Astrocyte of the cerebellum (primary cell): ENCODE results near the gene TESPA1.

ENCODE experiments used
- DNase-seq: peaks from one replicate; pipeline ENCODE4 v3.0.0-alpha.2; 2011; ENCODE audit warnings: low read depth
- H3K4me3 ChIP-seq: 2 replicates; pipeline ENCODE4 v1.5.1; 2011; ENCODE audit warnings: mild to moderate bottlenecking, low read depth, low read length, moderate library complexity
- CTCF ChIP-seq: IDR thresholded peaks from 2 replicates; pipeline ENCODE4 v1.5.1; 2012; ENCODE audit warnings: low read length, low read depth, moderate library complexity, mild to moderate bottlenecking; ENCODE audit errors: missing control alignments
- in situ Hi-C: cut with HindIII; loops from 2 replicates; pipeline ENCODE4 v1.10.0; 2017; ENCODE audit warnings: low sequenced_read_pairs

TESPA1 gene

GRCh38 chr12:54937929-54938328, 46.6 kb downstream of the TESPA1 start:
- in situ Hi-C loops = no loop called here
- no peak for DNase-seq
- no peak for TF ChIP-seq CTCF
- no peak overlapping the region for H3K4me3 ChIP-seq

- no peak for TF ChIP-seq CTCF
- H3K4me3 ChIP-seq = no peak overlapping the region
- in situ Hi-C loops = no loop called here
- DNase-seq = no peak
Measured at GRCh38 chr12:54937376-54937775, 47.2 kb downstream of the TESPA1 start.

DNA sequence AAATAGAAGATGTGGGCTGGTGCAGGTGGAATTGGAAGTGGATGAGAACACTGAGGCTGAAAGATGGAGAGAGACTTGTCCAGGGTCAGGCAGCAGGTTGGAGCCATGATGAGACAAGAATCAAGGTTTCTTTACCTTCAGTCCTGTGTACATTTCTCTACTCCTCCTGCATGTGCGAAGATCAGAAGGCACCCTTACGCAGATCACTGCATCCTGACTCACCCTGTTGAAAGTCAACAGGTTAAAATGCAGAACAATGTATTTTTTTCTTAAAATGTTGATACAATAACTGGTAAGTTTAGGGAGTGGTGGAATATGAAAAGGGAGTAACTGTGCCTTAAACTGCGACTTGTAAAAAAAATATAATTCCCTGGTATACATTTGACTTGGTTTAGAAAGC, 47.8 kb downstream of the TESPA1 start:
- in situ Hi-C loops = no loop called here

GRCh38 chr12:54935235-54935951, 49.2 kb downstream of the TESPA1 start:
- no peak overlapping the region for H3K4me3 ChIP-seq
- peak; percentile 63 for DNase-seq
- peak; percentile 22 for TF ChIP-seq CTCF
- in situ Hi-C loops = no loop called here

More for the DNA sequence above, 47.8 kb downstream of the TESPA1 start:
- DNase-seq = no peak
- no peak for TF ChIP-seq CTCF
- H3K4me3 ChIP-seq = no peak overlapping the region

GRCh38 chr12:54934419-54934818, 50.1 kb downstream of the TESPA1 start:
- TF ChIP-seq CTCF = no peak
- in situ Hi-C loops = no loop called here
- no peak overlapping the region for H3K4me3 ChIP-seq
- DNase-seq = no peak

- DNase-seq = no peak
- in situ Hi-C loops = no loop called here
- no peak for TF ChIP-seq CTCF
- no peak overlapping the region for H3K4me3 ChIP-seq
Measured at GRCh38 chr12:54933376-54933775, 51.2 kb downstream of the TESPA1 start.
